Measurements from ENCODE around the gene SEZ6L2.

- TF ChIP-seq POLR2A (IDR thresholded peaks at IDR 0.05), result no peak
- TF ChIP-seq CTCF (IDR thresholded peaks at IDR 0.05 in 4 of 5, conservative IDR thresholded peaks at IDR 0.05 in 1 of 5), result no peak
Observed at GRCh38 chr16:29841631-29842030, 57.7 kb downstream of the SEZ6L2 start.

Measured in gastrocnemius medialis (tissue), 4 donors.